GM12873 (cell line): ENCODE results near the gene SLC25A39.

Source experiments
- TF ChIP-seq, protein P1 (sequence below): IDR thresholded peaks from 2 replicates; pipeline ENCODE4 v1.5.1; 2012; ENCODE audit warnings: low read depth, mild to moderate bottlenecking, moderate library complexity, low read length, control low read depth; ENCODE audit not compliant: insufficient read depth; ENCODE audit errors: missing control alignments

Gene SLC25A39

DNA sequence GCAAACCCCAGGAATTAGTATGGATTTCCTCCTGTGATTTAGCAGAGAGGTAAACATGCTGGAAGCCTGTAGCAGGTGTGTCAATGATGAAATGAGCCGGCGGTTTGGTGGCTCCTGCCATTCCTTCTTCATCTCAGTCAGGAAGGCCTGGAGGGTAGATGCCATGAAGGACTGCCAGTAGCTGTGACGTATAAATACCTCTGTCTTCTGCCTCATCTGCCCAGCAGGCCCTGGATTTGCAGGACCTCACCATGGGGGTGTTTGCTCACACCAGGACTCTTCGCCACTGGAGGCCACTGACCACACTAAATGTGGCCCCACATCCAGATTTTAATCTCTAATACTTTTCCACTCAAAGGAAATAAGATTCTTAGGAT is 40.6 kb downstream of the SLC25A39 start:
- TF ChIP-seq, protein P1, sequence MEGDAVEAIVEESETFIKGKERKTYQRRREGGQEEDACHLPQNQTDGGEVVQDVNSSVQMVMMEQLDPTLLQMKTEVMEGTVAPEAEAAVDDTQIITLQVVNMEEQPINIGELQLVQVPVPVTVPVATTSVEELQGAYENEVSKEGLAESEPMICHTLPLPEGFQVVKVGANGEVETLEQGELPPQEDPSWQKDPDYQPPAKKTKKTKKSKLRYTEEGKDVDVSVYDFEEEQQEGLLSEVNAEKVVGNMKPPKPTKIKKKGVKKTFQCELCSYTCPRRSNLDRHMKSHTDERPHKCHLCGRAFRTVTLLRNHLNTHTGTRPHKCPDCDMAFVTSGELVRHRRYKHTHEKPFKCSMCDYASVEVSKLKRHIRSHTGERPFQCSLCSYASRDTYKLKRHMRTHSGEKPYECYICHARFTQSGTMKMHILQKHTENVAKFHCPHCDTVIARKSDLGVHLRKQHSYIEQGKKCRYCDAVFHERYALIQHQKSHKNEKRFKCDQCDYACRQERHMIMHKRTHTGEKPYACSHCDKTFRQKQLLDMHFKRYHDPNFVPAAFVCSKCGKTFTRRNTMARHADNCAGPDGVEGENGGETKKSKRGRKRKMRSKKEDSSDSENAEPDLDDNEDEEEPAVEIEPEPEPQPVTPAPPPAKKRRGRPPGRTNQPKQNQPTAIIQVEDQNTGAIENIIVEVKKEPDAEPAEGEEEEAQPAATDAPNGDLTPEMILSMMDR = no peak

DNA sequence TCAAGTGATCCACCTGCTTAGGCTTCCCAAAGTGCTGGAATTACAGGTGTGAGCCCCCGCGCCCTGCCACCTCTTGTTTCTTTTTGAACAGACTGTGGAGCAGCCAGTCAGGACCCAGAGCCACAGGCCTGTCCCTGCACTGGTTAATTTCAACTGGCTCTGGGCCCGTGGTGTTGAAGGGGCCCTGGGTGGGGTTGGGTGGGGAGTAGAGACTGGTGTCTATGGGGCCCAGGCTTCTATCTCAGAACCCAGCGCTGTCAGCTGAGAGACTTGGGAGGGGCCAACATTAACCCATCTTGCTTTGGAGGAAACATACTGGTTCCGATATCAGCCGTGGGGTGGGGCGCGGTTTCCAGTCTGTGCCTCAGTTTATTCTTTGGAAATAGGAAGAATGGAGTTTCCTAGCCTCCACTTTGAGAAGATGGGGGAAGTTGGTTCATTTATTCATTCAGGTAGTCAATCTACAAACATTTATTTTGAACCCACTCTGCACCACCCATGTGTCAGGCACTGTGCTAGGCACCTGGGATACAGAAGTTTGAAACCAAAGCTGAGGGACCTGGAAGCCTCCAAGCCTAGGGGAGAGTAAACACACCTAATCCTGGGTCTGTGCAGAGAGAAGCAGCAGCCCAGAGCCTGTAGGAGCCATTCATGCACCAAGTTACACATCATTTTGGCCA is 41.1 kb downstream of the SLC25A39 start:
- TF ChIP-seq, protein P1 = no peak

DNA sequence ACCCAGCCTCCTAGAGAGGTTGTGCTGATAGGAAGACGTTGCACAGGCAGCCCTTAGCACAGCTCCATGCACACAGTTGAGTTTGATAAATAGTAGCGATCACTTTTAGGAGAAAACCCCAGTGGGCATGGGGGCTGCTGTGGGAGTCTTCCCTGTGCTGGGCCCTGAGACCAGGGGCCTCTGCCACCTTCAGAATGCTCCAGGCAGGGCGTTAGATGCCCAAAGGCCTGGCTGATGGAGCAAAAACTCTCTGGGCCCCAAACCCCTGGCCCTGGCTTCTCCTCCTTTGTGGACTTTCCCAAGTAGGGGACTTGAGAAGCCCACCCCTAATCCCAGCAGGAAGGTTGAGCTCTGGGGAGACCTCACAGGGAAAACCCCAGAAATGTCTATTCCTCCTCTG is 42.4 kb downstream of the SLC25A39 start:
- TF ChIP-seq, protein P1 = no peak

DNA sequence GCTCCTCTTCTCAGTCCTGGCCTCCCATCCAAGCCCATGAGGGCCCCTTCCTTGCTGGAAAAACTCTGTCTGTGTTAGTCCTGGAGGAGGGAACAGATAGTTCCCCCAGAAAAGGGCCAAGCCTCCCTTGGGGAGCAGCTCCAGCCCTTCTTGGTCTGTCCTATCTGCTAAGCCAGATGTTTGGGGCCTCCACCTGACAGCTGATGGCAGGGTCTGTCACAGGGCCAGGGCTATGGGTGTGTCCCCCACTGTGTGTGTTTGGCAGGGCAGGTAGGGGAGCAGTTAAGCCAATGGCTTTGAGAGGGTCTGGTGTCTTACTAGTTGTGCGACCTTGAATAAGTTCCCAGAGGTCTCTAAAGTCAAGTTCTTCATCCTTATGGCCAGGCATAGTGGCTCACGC is 43.1 kb downstream of the SLC25A39 start:
- TF ChIP-seq, protein P1 = no peak

DNA sequence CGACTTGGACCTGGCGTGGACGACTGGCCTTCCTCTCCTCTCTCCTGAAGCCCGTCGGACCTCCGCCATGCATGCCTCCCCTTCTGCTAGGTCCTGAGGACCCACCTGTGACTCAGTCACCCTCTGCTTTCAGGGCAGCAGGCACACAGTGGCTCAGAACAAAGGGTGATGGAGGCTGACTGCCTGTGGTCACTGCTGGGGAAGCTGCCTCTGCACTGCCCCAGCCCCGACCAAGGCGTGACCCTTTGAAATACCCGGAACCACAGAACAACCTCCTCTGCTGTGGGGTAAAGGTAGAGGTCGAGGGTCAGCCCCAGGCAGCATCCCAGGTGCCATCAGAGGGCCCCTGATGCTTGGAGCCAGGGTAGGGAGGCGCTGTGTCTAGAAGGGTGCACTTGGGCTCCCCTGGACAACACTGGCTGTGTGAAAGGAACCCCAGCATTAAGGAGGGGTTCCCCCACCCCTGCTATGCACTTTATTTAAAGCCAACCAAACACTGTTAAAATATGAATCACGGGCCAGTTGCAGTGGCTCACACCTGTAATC is 44.2 kb downstream of the SLC25A39 start:
- TF ChIP-seq, protein P1 = no peak

DNA sequence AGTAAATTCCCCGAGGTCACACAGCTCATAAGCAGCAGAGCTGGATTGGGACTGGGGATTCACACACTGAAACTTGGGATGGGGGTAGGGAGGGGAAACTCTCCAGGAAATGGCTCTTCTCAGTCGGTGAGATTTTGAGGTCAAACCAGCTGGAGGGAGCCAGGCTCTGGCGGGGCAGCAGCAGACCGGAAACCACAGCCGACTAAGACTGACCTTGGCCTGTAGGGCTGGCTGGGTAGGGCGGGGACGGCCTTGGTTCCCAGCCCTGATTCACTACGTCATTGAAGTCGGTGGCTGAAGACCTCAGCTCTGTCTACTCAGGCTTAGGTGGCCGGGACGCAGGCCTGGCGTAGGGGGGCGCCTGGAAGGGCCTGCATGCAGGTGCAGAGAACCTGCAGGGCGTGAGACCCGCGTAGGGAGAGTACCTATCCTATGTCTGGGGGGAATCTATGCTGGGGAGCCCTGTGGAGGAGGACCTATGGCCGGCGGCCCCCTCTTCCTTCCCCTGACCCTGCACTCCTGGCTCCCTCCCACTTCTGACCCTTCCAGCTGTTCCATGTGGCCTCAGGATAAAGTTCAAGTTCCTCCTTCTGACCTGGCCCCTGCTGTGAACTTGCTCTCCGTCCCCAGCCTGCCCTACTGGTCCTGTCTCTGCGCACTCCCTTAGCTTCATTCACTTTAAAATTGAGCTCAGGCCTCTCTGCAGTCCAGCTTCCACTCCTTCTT is 44.8 kb downstream of the SLC25A39 start:
- TF ChIP-seq, protein P1 = no peak

DNA sequence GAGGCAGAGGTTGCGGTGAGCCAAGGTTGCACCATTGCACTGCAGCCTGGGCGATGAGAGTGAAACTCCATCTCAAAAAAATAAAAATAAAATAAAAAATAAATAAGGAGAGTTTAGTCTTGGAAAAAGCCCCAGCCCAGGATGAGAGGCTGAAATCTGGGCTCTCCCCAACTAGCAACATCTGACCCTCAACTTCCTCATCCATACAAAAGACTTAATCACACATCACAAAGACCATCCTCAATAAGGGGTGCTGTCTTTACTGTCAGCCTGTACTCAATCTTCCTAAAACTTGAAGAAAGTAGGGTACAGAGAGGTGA is 45.3 kb downstream of the SLC25A39 start:
- TF ChIP-seq, protein P1 = no peak
